Spleen (tissue), 11 donors: ENCODE results near the gene WDR64. TPM values are rescaled to one million over a fixed set of nuclear protein-coding genes. Genes with fewer than 3 reads are reported as not detected.

Experiments used
- DNase-seq: peaks from one replicate; pipeline ENCODE4 v3.0.0-alpha.2; 2020
- H3K27ac ChIP-seq, 8 donors: fragments of 200-600 bp; sonication (generic) in 7 of 8; 1 replicate in 4 of 8; 2 replicates in 4 of 8; pipeline versions ENCODE4 v1.5.0 to v1.8.0; 2016 to 2021; ENCODE audit warnings: inconsistent platforms in 4 of 8, mild to moderate bottlenecking in 4 of 8, moderate library complexity in 1 of 8
- H3K27me3 ChIP-seq, 7 donors: fragments of 200-600 bp; sonication (generic) in 6 of 7; replicated peaks in 1 of 7; 1 replicate in 4 of 7; 2 replicates in 3 of 7; pipeline versions ENCODE4 v1.5.0 to v1.8.0; 2016 to 2021; ENCODE audit warnings: inconsistent platforms in 3 of 7, mild to moderate bottlenecking in 1 of 7
- H3K36me3 ChIP-seq, 6 donors: fragments of 200-600 bp; sonication (generic) in 5 of 6; 1 replicate in 4 of 6; 2 replicates in 2 of 6; pipeline versions ENCODE4 v1.5.0 to v1.8.0; 2016 to 2021; ENCODE audit warnings: inconsistent platforms in 2 of 6
- H3K4me1 ChIP-seq, 6 donors: fragments of 200-600 bp; sonication (generic) in 5 of 6; 1 replicate in 3 of 6; 2 replicates in 3 of 6; pipeline versions ENCODE4 v1.5.0 to v1.8.0; 2016 to 2021; ENCODE audit warnings: inconsistent platforms in 3 of 6
- H3K4me3 ChIP-seq, 8 donors: fragments of 200-600 bp; sonication (generic) in 7 of 8; 1 replicate in 4 of 8; 2 replicates in 4 of 8; pipeline versions ENCODE4 v1.5.0 to v1.8.0; 2016 to 2021; ENCODE audit warnings: inconsistent platforms in 4 of 8, mild to moderate bottlenecking in 4 of 8, moderate library complexity in 2 of 8
- H3K9me3 ChIP-seq, 8 donors: fragments of 200-600 bp; sonication (generic) in 7 of 8; 1 replicate in 4 of 8; 2 replicates in 4 of 8; pipeline versions ENCODE4 v1.5.0 to v1.8.0; 2016 to 2021; ENCODE audit warnings: inconsistent platforms in 4 of 8
- CTCF ChIP-seq, 11 experiments: fragments of 200-600 bp in 7 of 11; fragments of 450-650 bp in 4 of 11; sonication (generic) in 4 of 11; IDR thresholded peaks in 8 of 11; conservative IDR thresholded peaks in 3 of 11; 1 replicate in 7 of 11; 2 replicates in 4 of 11; pipeline versions ENCODE4 v1.4.0 to v1.8.0; 2016 to 2021; ENCODE audit warnings: antibody characterized with exemption in 11 of 11, inconsistent platforms in 4 of 11, mild to moderate bottlenecking in 1 of 11
- POLR2A ChIP-seq, 3 donors: fragments of 450-650 bp; IDR thresholded peaks; one replicate each; pipeline ENCODE4 v1.5.1; 2017; ENCODE audit warnings: antibody characterized with exemption in 3 of 3, mild to moderate bottlenecking in 1 of 3
- POLR2AphosphoS5 ChIP-seq, 3 donors: sonication (generic); formaldehyde crosslinking; IDR thresholded peaks; one replicate each; pipeline ENCODE4 v1.5.1; 2017; ENCODE audit warnings: antibody characterized with exemption in 3 of 3
- WGBS, 5 donors: extraction: QIAGEN DNeasy Blood & Tissue Kit in 3 of 5; methylation state at CpG; one replicate each; pipeline versions ENCODE4 v1.1.5 to v1.1.7; 2013 to 2018; 5-methylcytosine and 5-hydroxymethylcytosine counted together
- intact Hi-C: fragments of 100-400 bp; cut with DNase I; formaldehyde crosslinking; loops from one replicate; pipeline ENCODE4 v1.15.0; 2023; ENCODE audit warnings: low total_unique reads
- polyA plus RNA-seq, 3 donors: library from polyadenylated mRNA; stranded (reverse); fragments of 200-250 nt; gene quantifications; one replicate each; pipeline ENCODE4 v1.2.1, GENCODE V29; 2013
- total RNA-seq, 7 donors: library from RNA; depleted of rRNA in 3 of 7; stranded (reverse); fragments of >200 nt in 3 of 7; fragmentation: NEBNext Ultra II Directional in 4 of 7; extraction: Animal tissue kit (Norgen Biotek cat#: 25700) in 4 of 7; gene quantifications; one replicate each; pipeline versions ENCODE4 v1.1.0 to v1.2.1, GENCODE V29; 2016 to 2021
- donor health status: healthy with polysubstance abuse.
- donor health status: DM: no; HTN: no; CAD: no; lungs with moderate emphysema.
- donor health status: DM: no; HTN: no; CAD: no.
- donor health status: Bipolar disorder and iron deficiency.
- donor health status: healthy.
- donor health status: DM: no; HTN: no; CAD: no.
- donor health status: DM: yes; HTN: yes; CAD: no.

WDR64 gene
- total and polyA plus RNA-seq, 10 donors = 0.03 to 0.55 (median 0.26) TPM; not detected in 3

- H3K4me1 ChIP-seq = no peaks in the 10 kb centered on the region
- DNase-seq = no peak
- H3K36me3 ChIP-seq = no peaks in the 10 kb centered on the region
- no peak overlapping the region for H3K27ac ChIP-seq
- H3K9me3 ChIP-seq = no peaks in the 10 kb centered on the region
- no peaks in the 10 kb centered on the region for H3K27me3 ChIP-seq
- WGBS, 5 donors = 84 to 92% (median 86%) methylated on average over 4 of the region's 4 CpGs
- TF ChIP-seq POLR2A (IDR thresholded peaks at IDR 0.05) = no peak
- no peak for TF ChIP-seq CTCF (IDR thresholded peaks at IDR 0.05 in 8 of 11, conservative IDR thresholded peaks at IDR 0.05 in 3 of 11)
- no peak overlapping the region for H3K4me3 ChIP-seq
- intact Hi-C loops = no loop called here
Measured at GRCh38 chr1:241696815-241697639, 44.9 kb downstream of the WDR64 start.

GRCh38 chr1:241697640-241698018 lies 45.5 kb downstream of the WDR64 start:
- intact Hi-C loops = no loop called here
- Histone ChIP-seq H3K9me3 (no peaks in the 10 kb centered on the region), H3K4me1 (no peaks in the 10 kb centered on the region), H3K27me3 (no peaks in the 10 kb centered on the region), H3K36me3 (no peaks in the 10 kb centered on the region), H3K4me3 (no peak overlapping the region), H3K27ac (no peak overlapping the region)
- WGBS, 5 donors = 88 to 96% (median 92%) methylated on average over 1 to 2 of the region's 2 CpGs
- no peak for TF ChIP-seq CTCF (IDR thresholded peaks at IDR 0.05 in 8 of 11, conservative IDR thresholded peaks at IDR 0.05 in 3 of 11)
- TF ChIP-seq POLR2A (IDR thresholded peaks at IDR 0.05) = no peak
- no peak for TF ChIP-seq POLR2AphosphoS5 (IDR thresholded peaks at IDR 0.05)
- DNase-seq = no peak

GRCh38 chr1:241698177-241698576 lies 46.1 kb downstream of the WDR64 start:
- no peaks in the 10 kb centered on the region for H3K4me1 ChIP-seq
- no peak overlapping the region for H3K27ac ChIP-seq
- intact Hi-C loops = no loop called here
- WGBS, 5 donors = 77 to 94% (median 90%) methylated on average over 2 of the region's 2 CpGs
- H3K27me3 ChIP-seq = no peaks in the 10 kb centered on the region
- H3K36me3 ChIP-seq = no peaks in the 10 kb centered on the region
- no peak overlapping the region for H3K4me3 ChIP-seq
- no peak for DNase-seq
- H3K9me3 ChIP-seq = no peaks in the 10 kb centered on the region
- TF ChIP-seq CTCF (IDR thresholded peaks at IDR 0.05 in 8 of 11, conservative IDR thresholded peaks at IDR 0.05 in 3 of 11) (no peak), POLR2A (IDR thresholded peaks at IDR 0.05) (no peak), POLR2AphosphoS5 (IDR thresholded peaks at IDR 0.05) (no peak)

- no peaks in the 10 kb centered on the region for H3K27me3 ChIP-seq
- intact Hi-C loops = no loop called here
- no peaks in the 10 kb centered on the region for H3K9me3 ChIP-seq
- no peaks in the 10 kb centered on the region for H3K4me1 ChIP-seq
- no peak for TF ChIP-seq POLR2AphosphoS5 (IDR thresholded peaks at IDR 0.05)
- TF ChIP-seq POLR2A (IDR thresholded peaks at IDR 0.05) = no peak
- no peak for TF ChIP-seq CTCF (IDR thresholded peaks at IDR 0.05 in 8 of 11, conservative IDR thresholded peaks at IDR 0.05 in 3 of 11)
- DNase-seq = no peak
- 25 to 61% (median 29%) methylated on average over 1 of the region's 1 CpG for WGBS, 5 donors
- no peak overlapping the region for H3K4me3 ChIP-seq
- no peaks in the 10 kb centered on the region for H3K36me3 ChIP-seq
- H3K27ac ChIP-seq = no peak overlapping the region
Measured at GRCh38 chr1:241701483-241702295, 49.6 kb downstream of the WDR64 start.
